ENCODE results near the gene DNAJC15. TPM values are rescaled to one million over a fixed set of nuclear protein-coding genes. Genes with fewer than 3 reads are reported as not detected.

The DNAJC15 gene
- total RNA-seq, 2 experiments from 2014 or later: 2.2 TPM; not detected in 1

- Histone ChIP-seq H3K9me3 (ENCODE audit: low read length) (no peaks in the 10 kb centered on the region), H3K4me2 (ENCODE audit: low read length) (no peak overlapping the region), H3K36me3 (ENCODE audit: insufficient read depth, low read length) (no peaks in the 10 kb centered on the region), H3K4me3 (ENCODE audit: low read depth, low read length, poor library complexity, severe bottlenecking) (no peak overlapping the region), H3K9me2 (ENCODE audit: insufficient read depth, low read length) (no peaks in the 10 kb centered on the region), H3K79me2 (ENCODE audit: insufficient read depth, low read depth, low read length) (no peaks in the 10 kb centered on the region), H2AFZ (ENCODE audit: low read length) (no peak overlapping the region), H4K20me1 (ENCODE audit: insufficient read depth, low read length) (no peaks in the 10 kb centered on the region), H3K4me1 (ENCODE audit: insufficient read depth, low read length, poor library complexity, severe bottlenecking) (no peaks in the 10 kb centered on the region), H3K27ac (ENCODE audit: low read depth, low read length, poor library complexity, severe bottlenecking) (no peak overlapping the region)
- ChIA-PET POLR2A (no interaction called here), CTCF (ENCODE audit: unreplicated experiment) (no interaction called here)
- no TSS peak for BruUV-seq (replicated peaks)
- TF ChIP-seq CTCF (conservative IDR thresholded peaks at IDR 0.05; ENCODE audit: low read length) (no peak), EZH2phosphoT487 (IDR thresholded peaks at IDR 0.05; ENCODE audit: borderline replicate concordance, low read depth, low read length) (no peak)
- intact Hi-C loops (cut with micrococcal nuclease; ENCODE audit: unreplicated experiment): no loop called here
- DNase-seq (ENCODE audit: low spot score): no peak
Observed at GRCh38 chr13:43145534-43146196, 122.3 kb downstream of the DNAJC15 start.

DNA sequence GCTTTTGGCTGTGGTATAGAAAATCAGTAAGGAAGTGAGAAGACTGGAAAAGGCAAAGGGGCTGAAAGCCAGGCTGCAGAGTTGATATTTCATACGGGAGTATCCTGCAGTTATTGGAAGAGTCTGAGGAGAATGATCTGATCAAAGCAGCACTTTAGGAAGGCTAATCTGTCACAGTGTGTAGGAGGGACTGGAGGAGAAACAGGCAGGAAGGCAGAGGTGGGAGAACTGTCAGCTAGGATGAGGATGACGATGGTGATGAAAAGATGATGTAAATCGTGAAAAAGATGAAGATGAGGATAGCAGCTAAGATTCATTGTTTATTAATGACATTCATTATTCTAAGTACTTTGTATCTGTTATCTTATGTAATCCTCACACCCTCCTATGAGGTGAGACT, 123.0 kb downstream of the DNAJC15 start:
- no peak for TF ChIP-seq EZH2phosphoT487 (IDR thresholded peaks at IDR 0.05; ENCODE audit: borderline replicate concordance, low read depth, low read length)
- TF ChIP-seq CTCF (conservative IDR thresholded peaks at IDR 0.05; ENCODE audit: low read length): no peak
- Histone ChIP-seq H3K79me2 (ENCODE audit: insufficient read depth, low read depth, low read length) (no peaks in the 10 kb centered on the region), H3K36me3 (ENCODE audit: insufficient read depth, low read length) (no peaks in the 10 kb centered on the region), H3K9me2 (ENCODE audit: insufficient read depth, low read length) (no peaks in the 10 kb centered on the region), H2AFZ (ENCODE audit: low read length) (no peak overlapping the region), H3K9me3 (ENCODE audit: low read length) (no peaks in the 10 kb centered on the region), H4K20me1 (ENCODE audit: insufficient read depth, low read length) (no peaks in the 10 kb centered on the region), H3K4me3 (ENCODE audit: low read depth, low read length, poor library complexity, severe bottlenecking) (no peak overlapping the region), H3K27ac (ENCODE audit: low read depth, low read length, poor library complexity, severe bottlenecking) (no peak overlapping the region), H3K4me1 (ENCODE audit: insufficient read depth, low read length, poor library complexity, severe bottlenecking) (no peaks in the 10 kb centered on the region), H3K4me2 (ENCODE audit: low read length) (no peak overlapping the region)
- no TSS peak for BruUV-seq (replicated peaks)
- ChIA-PET CTCF (ENCODE audit: unreplicated experiment) (no interaction called here), POLR2A (no interaction called here)
- DNase-seq (ENCODE audit: low spot score): no peak
- intact Hi-C loops (cut with micrococcal nuclease; ENCODE audit: unreplicated experiment): no loop called here

GRCh38 chr13:43150369-43151207, 127.2 kb downstream of the DNAJC15 start:
- BruUV-seq (replicated peaks): no TSS peak
- no peak overlapping the region for H3K4me2 ChIP-seq (ENCODE audit: low read length)
- no peaks in the 10 kb centered on the region for H3K9me2 ChIP-seq (ENCODE audit: insufficient read depth, low read length)
- no peaks in the 10 kb centered on the region for H4K20me1 ChIP-seq (ENCODE audit: insufficient read depth, low read length)
- no peak for DNase-seq (ENCODE audit: low spot score)
- ChIA-PET POLR2A (no interaction called here), CTCF (ENCODE audit: unreplicated experiment) (no interaction called here)
- TF ChIP-seq CTCF (conservative IDR thresholded peaks at IDR 0.05; ENCODE audit: low read length) (no peak), EZH2phosphoT487 (IDR thresholded peaks at IDR 0.05; ENCODE audit: borderline replicate concordance, low read depth, low read length) (no peak)
- intact Hi-C loops (cut with micrococcal nuclease; ENCODE audit: unreplicated experiment): no loop called here
- H3K27ac ChIP-seq (ENCODE audit: low read depth, low read length, poor library complexity, severe bottlenecking): no peak overlapping the region
- no peaks in the 10 kb centered on the region for H3K9me3 ChIP-seq (ENCODE audit: low read length)
- H3K36me3 ChIP-seq (ENCODE audit: insufficient read depth, low read length): no peaks in the 10 kb centered on the region
- no peaks in the 10 kb centered on the region for H3K4me1 ChIP-seq (ENCODE audit: insufficient read depth, low read length, poor library complexity, severe bottlenecking)
- H3K79me2 ChIP-seq (ENCODE audit: insufficient read depth, low read depth, low read length): no peaks in the 10 kb centered on the region
- H3K4me3 ChIP-seq (ENCODE audit: low read depth, low read length, poor library complexity, severe bottlenecking): no peak overlapping the region
- H2AFZ ChIP-seq (ENCODE audit: low read length): no peak overlapping the region
